Stomach (tissue), 4 donors: ENCODE results near the gene MIPEP.

Experiments
- EP300 ChIP-seq: sonication (generic); formaldehyde crosslinking; IDR thresholded peaks from one replicate; pipeline ENCODE4 v1.6.1; 2017; ENCODE audit warnings: antibody characterized with exemption
- POLR2A ChIP-seq, 4 donors: fragments of 450-650 bp; IDR thresholded peaks; one replicate each; pipeline ENCODE4 v1.6.1; 2016; ENCODE audit warnings: antibody characterized with exemption in 4 of 4, control low read depth in 2 of 4, mild to moderate bottlenecking in 1 of 4, moderate library complexity in 1 of 4
- TF ChIP-seq, protein P1 (sequence below), 7 experiments: fragments of 450-650 bp in 4 of 7; fragments of 200-600 bp in 3 of 7; sonication (generic) in 3 of 7; IDR thresholded peaks; one replicate each; pipeline ENCODE4 v1.5.1; 2016 to 2019; ENCODE audit warnings: antibody characterized with exemption in 7 of 7, control low read depth in 2 of 7, mild to moderate bottlenecking in 1 of 7

DNA sequence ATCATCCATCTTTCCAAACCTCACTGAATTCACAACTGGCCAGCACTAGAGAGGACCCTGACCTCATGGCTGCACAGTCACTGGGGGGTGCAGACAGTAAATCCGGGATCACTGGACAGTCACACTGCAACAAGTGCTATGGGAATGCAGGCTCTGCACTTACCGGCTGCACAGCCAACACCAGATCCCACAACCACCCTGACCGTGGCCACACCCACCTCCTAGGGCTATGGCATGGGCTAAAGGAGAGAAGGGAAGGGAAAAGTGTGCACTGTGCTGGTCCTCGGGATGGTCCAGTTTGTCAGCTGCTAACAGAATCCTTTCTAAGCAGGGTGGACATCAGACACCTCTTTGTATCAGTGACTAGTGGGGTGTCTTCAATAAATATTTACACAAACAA is 118.2 kb downstream of the MIPEP start:
- TF ChIP-seq, protein P1, sequence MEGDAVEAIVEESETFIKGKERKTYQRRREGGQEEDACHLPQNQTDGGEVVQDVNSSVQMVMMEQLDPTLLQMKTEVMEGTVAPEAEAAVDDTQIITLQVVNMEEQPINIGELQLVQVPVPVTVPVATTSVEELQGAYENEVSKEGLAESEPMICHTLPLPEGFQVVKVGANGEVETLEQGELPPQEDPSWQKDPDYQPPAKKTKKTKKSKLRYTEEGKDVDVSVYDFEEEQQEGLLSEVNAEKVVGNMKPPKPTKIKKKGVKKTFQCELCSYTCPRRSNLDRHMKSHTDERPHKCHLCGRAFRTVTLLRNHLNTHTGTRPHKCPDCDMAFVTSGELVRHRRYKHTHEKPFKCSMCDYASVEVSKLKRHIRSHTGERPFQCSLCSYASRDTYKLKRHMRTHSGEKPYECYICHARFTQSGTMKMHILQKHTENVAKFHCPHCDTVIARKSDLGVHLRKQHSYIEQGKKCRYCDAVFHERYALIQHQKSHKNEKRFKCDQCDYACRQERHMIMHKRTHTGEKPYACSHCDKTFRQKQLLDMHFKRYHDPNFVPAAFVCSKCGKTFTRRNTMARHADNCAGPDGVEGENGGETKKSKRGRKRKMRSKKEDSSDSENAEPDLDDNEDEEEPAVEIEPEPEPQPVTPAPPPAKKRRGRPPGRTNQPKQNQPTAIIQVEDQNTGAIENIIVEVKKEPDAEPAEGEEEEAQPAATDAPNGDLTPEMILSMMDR (IDR thresholded peaks at IDR 0.05), result no peak
- TF ChIP-seq POLR2A (IDR thresholded peaks at IDR 0.05), result no peak
- no peak for TF ChIP-seq EP300
